SU-DHL-6 (cell line): ENCODE data around the gene HOXA5.

ENCODE experiments used
- H2AFZ ChIP-seq: fragments of 200-600 bp; sonication (generic); 2 replicates; pipeline ENCODE4 v1.6.1; 2014; ENCODE audit warnings: low read depth, mild to moderate bottlenecking, moderate library complexity, mixed read lengths, antibody characterized with exemption, low read length; ENCODE audit not compliant: severe bottlenecking
- H3F3A ChIP-seq: fragments of 200-600 bp; shearing (Covaris generic); 2 replicates; pipeline ENCODE4 v1.6.0; 2016; ENCODE audit warnings: antibody characterized with exemption, mild to moderate bottlenecking; ENCODE audit not compliant: insufficient read depth
- H3K27ac ChIP-seq: fragments of 200-600 bp; sonication (generic); 2 replicates; pipeline ENCODE4 v1.5.1; 2016; ENCODE audit warnings: low read depth, mild to moderate bottlenecking, low read length, moderate library complexity, mixed read lengths
- H3K27me3 ChIP-seq: fragments of 200-600 bp; sonication (generic), shearing (Covaris generic); 2 replicates; pipeline ENCODE4 v1.6.0; 2014; ENCODE audit warnings: mild to moderate bottlenecking, low read length
- H3K36me3 ChIP-seq: fragments of 200-600 bp; sonication (generic); 2 replicates; pipeline ENCODE4 v1.6.1; 2014; ENCODE audit warnings: mild to moderate bottlenecking, low read length, mixed read lengths
- H3K4me2 ChIP-seq: fragments of 300-600, 200-600 bp; shearing (Covaris generic), sonication (generic); 2 replicates; pipeline ENCODE4 v1.6.0; 2014; ENCODE audit warnings: low read length, low read depth, mild to moderate bottlenecking; ENCODE audit not compliant: poor library complexity, severe bottlenecking
- H3K4me3 ChIP-seq: fragments of 200-600 bp; sonication (generic); 2 replicates; pipeline ENCODE4 v1.5.1; 2014; ENCODE audit warnings: antibody characterized with exemption, low read length, mild to moderate bottlenecking, mixed read lengths; ENCODE audit not compliant: insufficient read depth, poor library complexity, severe bottlenecking
- H3K79me2 ChIP-seq: fragments of 200-600 bp; sonication (generic); 2 replicates; pipeline ENCODE4 v1.6.1; 2014; ENCODE audit warnings: mild to moderate bottlenecking, low read length, moderate library complexity; ENCODE audit not compliant: insufficient read depth
- H3K9ac ChIP-seq: fragments of 200-600 bp; sonication (generic); 2 replicates; pipeline ENCODE4 v1.7.0; 2014; ENCODE audit warnings: mild to moderate bottlenecking, low read length
- H3K9me2 ChIP-seq: fragments of 200-600 bp; sonication (generic); replicated peaks from 2 replicates; pipeline ENCODE4 v1.6.1; 2014; ENCODE audit warnings: low read length; ENCODE audit not compliant: insufficient read depth
- H3K9me3 ChIP-seq: fragments of 200-600 bp; sonication (generic); 2 replicates; pipeline ENCODE4 v1.6.1; 2014; ENCODE audit warnings: low read length, mixed read lengths; ENCODE audit not compliant: insufficient read depth
- H4K20me1 ChIP-seq: fragments of 200-600 bp; sonication (generic); 2 replicates; pipeline ENCODE4 v1.6.1; 2014; ENCODE audit warnings: low read depth, mild to moderate bottlenecking, antibody characterized with exemption, low read length, moderate library complexity, mixed read lengths
- EZH2phosphoT487 ChIP-seq: fragments of 200-600 bp; sonication (generic), shearing (Covaris generic); conservative IDR thresholded peaks from 2 replicates; pipeline ENCODE4 v1.6.1; 2018; ENCODE audit warnings: mild to moderate bottlenecking, antibody characterized with exemption, low read length, moderate library complexity, mixed read lengths
- TF ChIP-seq, protein P1 (sequence below): fragments of 200-600 bp; sonication (generic); IDR thresholded peaks from one replicate; pipeline ENCODE4 v1.5.1; 2017; ENCODE audit warnings: antibody characterized with exemption, mild to moderate bottlenecking, low read length, moderate library complexity; ENCODE audit not compliant: insufficient read depth, poor library complexity, severe bottlenecking

The HOXA5 gene

DNA sequence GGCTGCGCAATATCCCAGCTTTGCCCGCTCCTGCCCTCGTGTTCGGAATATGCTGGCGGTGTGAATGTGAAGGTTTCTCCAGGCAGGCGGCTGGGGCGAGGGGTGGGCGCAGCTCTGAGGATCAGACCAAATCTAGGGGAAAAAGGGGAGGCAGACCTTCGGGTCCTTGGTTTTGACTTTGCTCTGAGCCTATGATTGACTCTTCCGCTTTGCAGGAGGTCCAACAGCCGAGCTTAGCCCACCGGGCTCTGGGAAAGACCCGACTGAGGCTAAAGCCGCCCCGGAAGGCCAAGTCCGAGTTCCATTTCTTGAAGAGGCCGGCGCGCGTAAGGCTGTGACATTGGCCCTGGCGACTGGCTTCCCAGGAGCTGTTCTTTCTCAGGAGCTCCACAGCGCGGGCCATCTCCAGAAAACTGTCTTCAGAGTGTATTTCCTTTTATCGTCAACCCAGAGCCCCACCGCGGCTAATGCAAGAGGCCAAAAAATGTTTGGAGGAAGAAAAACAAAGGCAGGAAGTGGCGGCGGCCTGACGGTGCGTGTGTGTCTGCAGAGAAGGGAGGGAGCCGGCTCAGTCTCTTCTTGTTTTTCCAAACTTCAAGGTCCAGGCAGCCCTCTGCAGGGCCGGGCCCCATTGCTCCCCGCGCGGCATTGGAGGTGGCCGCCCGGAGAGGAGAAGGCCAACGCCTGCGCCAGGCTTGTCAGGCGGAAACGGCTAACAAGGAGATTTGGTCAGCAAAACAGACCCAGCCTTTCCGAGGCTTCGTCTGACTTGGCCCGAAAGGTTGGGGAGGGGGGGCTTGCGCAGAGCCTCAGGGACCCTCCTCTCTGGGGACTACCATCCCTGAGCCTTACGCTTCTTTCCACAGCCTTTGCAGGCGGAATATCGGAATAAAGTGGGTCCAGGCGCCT is 45.2 kb upstream of the HOXA5 start:
- no peak overlapping the region for H3K4me3 ChIP-seq
- TF ChIP-seq EZH2phosphoT487, result no peak
- TF ChIP-seq, protein P1, sequence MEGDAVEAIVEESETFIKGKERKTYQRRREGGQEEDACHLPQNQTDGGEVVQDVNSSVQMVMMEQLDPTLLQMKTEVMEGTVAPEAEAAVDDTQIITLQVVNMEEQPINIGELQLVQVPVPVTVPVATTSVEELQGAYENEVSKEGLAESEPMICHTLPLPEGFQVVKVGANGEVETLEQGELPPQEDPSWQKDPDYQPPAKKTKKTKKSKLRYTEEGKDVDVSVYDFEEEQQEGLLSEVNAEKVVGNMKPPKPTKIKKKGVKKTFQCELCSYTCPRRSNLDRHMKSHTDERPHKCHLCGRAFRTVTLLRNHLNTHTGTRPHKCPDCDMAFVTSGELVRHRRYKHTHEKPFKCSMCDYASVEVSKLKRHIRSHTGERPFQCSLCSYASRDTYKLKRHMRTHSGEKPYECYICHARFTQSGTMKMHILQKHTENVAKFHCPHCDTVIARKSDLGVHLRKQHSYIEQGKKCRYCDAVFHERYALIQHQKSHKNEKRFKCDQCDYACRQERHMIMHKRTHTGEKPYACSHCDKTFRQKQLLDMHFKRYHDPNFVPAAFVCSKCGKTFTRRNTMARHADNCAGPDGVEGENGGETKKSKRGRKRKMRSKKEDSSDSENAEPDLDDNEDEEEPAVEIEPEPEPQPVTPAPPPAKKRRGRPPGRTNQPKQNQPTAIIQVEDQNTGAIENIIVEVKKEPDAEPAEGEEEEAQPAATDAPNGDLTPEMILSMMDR, result no peak
- no peaks in the 10 kb centered on the region for H3F3A ChIP-seq
- no peak overlapping the region for H3K9ac ChIP-seq
- H4K20me1 ChIP-seq, result no peaks in the 10 kb centered on the region
- no peaks in the 10 kb centered on the region for H3K79me2 ChIP-seq
- no peak overlapping the region for H2AFZ ChIP-seq
- no peak overlapping the region for H3K4me2 ChIP-seq
- H3K36me3 ChIP-seq, result no peaks in the 10 kb centered on the region
- no peak overlapping the region for H3K27ac ChIP-seq
- H3K27me3 ChIP-seq, result no peaks in the 10 kb centered on the region
- no peaks in the 10 kb centered on the region for H3K9me2 ChIP-seq
- H3K9me3 ChIP-seq, result no peaks in the 10 kb centered on the region

DNA sequence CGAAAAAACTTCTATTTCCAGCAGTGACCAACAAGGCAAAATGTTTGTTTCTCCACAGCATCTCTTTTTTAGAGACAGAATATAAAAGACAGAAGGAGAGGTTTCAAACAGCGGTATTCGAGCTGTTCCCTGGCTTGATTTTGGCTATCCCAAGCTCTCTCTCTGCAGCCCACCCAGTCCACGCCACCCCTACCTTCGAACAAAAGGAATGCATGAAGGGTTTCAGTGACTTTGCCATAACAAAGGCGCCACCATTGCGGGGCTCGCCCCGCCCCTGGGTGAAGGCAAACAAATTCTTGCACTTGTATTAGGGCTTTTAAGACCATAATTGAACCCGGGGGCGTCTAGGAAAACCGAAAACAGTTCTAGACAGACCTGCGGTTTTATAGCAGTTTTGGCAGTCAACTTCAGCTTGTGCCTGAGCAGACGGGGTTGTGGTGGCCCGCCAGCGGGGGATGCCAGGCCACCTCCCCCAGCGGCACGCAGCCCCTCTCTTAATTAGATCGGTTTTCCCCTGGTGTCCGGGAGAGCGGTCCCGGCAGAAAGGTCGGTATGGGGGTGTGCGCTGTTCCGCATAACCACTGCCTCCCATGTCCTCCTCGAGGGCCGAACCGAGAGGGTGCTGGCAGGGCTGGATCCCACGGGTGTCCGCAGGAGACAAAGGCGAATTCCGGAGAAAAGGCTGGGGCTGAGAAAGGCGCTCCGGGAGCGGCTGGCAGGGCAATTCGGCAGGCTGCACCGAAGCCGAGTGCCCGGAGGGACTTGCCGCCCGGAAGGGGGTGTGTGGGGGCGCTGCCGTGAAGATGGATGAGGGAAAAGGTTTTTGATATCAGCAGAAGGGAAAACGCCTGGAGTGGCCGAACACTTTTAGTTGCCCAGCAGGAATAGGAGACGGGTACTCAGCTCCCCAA is 44.2 kb upstream of the HOXA5 start:
- no peaks in the 10 kb centered on the region for H3F3A ChIP-seq
- H3K9me3 ChIP-seq, result no peaks in the 10 kb centered on the region
- H3K9me2 ChIP-seq, result no peaks in the 10 kb centered on the region
- H2AFZ ChIP-seq, result no peak overlapping the region
- H3K27ac ChIP-seq, result no peak overlapping the region
- H3K4me3 ChIP-seq, result no peak overlapping the region
- H3K79me2 ChIP-seq, result no peaks in the 10 kb centered on the region
- no peaks in the 10 kb centered on the region for H3K27me3 ChIP-seq
- TF ChIP-seq, protein P1, result no peak
- TF ChIP-seq EZH2phosphoT487, result no peak
- H4K20me1 ChIP-seq, result no peaks in the 10 kb centered on the region
- no peaks in the 10 kb centered on the region for H3K36me3 ChIP-seq
- no peak overlapping the region for H3K4me2 ChIP-seq
- H3K9ac ChIP-seq, result no peak overlapping the region

DNA sequence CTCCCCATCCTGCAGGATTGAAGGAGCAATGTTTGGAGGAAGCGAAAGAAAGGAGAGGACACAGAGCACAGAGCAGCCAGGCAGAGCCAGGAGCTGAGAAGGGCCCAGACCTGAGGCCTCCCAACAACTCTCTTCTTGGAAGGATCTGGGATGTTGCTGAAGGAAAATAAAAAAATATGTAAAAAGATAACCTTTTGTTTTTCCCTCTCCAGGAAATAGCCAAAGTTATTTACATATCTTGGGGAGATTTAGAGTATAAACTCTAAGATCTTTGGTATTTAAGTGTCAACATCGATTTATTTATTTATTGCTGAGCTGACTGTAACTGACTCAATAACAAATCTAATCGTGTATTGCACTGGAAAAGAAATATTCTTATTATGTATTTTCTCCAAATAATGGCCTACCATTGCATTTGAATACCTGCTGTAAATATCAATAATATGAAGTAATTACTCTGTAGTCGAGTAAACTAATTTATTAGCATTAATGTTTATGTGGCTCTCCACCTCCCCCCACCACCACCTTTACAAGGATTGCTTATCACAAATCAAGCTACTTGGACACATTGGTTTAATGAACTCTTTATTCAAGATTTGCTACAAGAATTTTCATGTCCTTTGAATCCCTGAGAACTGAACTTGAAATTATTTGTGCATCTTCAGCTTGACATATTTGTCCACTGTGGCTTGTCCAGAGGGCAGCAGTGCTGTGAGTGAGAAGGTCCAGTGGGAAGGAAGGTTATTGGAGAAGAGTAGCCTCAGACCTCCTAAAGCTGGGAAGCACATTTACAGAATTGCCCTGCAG is 43.4 kb upstream of the HOXA5 start:
- no peak overlapping the region for H3K4me3 ChIP-seq
- no peak overlapping the region for H3K27ac ChIP-seq
- TF ChIP-seq, protein P1, result no peak
- TF ChIP-seq EZH2phosphoT487, result no peak
- H3K27me3 ChIP-seq, result no peaks in the 10 kb centered on the region
- no peaks in the 10 kb centered on the region for H4K20me1 ChIP-seq
- H3F3A ChIP-seq, result no peaks in the 10 kb centered on the region
- H3K4me2 ChIP-seq, result no peak overlapping the region
- no peaks in the 10 kb centered on the region for H3K9me3 ChIP-seq
- no peak overlapping the region for H3K9ac ChIP-seq
- H3K79me2 ChIP-seq, result no peaks in the 10 kb centered on the region
- no peaks in the 10 kb centered on the region for H3K36me3 ChIP-seq
- no peaks in the 10 kb centered on the region for H3K9me2 ChIP-seq
- H2AFZ ChIP-seq, result no peak overlapping the region
